Panc1 (cell line): ENCODE data around the gene NDUFA11.

Source experiments
- CTCF ChIP-seq: fragments of 450-650 bp; IDR thresholded peaks from 2 replicates; pipeline ENCODE4 v1.5.1; 2017; ENCODE audit warnings: mild to moderate bottlenecking
- POLR2AphosphoS5 ChIP-seq: IDR thresholded peaks from 2 replicates; pipeline ENCODE4 v1.6.1; 2012; ENCODE audit warnings: mild to moderate bottlenecking, low read depth, low read length, moderate library complexity

DNA sequence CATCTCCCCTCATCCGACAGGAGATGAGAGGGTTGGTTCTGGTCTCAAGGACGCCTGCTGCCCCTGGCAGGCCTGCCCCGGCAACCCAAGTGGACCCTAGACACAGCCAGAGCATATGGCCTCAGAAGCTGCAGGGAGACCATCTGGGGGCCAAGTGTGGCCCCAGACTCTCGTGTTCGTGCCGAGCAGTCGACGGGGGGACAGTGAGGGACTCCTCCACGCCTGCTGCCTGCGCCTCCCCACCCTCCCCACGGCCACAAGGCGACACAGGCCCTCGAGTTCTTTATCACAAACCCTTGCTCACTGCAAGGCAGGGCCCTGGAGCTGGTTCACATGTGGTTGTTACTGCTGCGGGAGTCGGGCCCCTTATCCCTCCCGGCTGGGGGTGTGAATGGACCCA is 19.8 kb upstream of the NDUFA11 start:
- TF ChIP-seq CTCF: no peak
- TF ChIP-seq POLR2AphosphoS5: no peak
